ENCODE results near the gene MICALL2.

The MICALL2 gene

DNA sequence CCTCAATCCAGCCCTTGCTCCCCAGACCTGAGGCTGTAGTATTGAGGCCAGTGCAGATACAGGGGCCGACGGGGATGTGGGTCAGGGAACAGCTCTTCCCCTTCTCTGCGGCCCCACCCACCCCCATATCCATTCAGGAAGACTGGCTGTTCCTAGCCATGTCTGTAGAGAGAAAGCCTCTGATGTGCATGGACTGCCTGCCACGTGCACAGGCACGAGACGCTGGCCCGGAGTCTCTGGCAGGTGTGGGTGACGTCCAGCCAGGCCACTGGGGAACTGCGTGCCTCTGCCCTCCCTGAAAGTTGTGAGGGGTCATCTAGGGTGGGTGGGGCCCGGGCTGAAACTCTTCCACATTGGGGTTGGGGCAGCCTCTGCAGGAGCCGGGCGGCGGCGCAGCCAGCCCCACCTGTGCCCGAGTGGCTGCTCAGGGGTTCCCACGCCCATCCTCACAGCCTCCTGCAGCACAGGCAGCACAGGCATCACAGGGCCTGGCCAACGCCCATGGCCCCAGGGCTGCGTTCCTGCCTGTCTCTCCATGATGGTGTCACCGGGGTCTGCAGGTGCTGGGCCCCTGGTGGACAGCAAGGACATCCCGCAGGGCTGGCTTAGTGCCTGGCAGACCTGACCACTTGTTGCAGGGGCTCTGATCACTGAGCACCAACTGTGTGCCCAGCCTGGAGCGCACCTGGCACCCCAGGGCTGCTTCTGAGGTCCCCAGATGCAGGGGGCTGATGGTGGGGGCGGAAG, 27.5 kb downstream of the MICALL2 start:
- no peak for DNase-seq

- no peak for DNase-seq
Measured at GRCh38 chr7:1431226-1431625, 28.0 kb downstream of the MICALL2 start.

- no peak for DNase-seq
Measured at GRCh38 chr7:1430056-1430845, 29.0 kb downstream of the MICALL2 start.

GRCh38 chr7:1428941-1429501, 30.2 kb downstream of the MICALL2 start:
- DNase-seq: no peak

DNA sequence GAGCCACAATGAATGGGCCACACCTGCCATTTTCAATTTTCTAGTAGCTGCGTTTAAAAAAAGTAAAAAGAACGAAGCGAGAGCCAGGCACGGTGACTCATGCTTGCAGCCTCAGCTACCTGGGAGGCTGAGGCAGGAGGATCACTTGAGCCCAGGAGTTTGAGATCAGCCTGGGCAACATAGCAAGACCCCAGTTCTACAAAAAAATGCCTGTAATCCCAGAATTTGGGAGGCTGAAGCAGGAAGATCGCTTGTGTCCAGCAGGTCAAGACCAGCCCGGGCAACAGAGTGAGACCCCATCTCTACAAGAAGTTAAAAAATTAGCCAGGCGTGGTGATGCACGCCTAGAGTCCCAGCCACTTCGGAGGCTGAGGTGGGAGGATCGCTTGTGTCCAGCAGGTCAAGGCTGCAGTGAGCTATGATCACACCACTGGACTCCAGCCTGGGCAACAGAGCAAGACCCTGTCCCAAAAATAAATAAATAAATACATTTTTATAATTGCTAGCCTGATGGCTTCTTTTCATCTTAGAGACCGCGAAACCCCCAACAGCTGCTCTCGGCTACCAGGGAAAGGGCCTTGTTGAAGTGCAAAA, 32.1 kb downstream of the MICALL2 start:
- DNase-seq: no peak

DNA sequence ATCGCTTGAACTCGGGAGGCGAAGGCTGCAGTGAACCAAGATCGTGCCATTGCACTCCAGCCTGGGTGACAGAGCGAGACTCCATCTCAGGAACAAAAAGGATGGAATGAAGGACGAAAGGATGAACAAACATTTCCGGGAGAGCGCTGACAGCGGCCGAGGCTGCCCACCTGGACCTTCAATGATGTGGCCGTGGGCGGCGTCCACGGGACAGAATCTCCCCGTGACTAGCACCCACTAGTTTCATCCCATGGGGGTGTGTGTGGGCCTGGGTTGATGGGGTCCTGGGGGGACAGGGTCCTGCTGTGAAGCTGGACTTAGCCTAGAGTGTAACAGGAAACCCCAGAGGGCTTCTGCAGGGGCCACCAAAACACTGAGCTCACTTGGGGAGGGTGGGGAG, 32.8 kb downstream of the MICALL2 start:
- DNase-seq: no peak

DNA sequence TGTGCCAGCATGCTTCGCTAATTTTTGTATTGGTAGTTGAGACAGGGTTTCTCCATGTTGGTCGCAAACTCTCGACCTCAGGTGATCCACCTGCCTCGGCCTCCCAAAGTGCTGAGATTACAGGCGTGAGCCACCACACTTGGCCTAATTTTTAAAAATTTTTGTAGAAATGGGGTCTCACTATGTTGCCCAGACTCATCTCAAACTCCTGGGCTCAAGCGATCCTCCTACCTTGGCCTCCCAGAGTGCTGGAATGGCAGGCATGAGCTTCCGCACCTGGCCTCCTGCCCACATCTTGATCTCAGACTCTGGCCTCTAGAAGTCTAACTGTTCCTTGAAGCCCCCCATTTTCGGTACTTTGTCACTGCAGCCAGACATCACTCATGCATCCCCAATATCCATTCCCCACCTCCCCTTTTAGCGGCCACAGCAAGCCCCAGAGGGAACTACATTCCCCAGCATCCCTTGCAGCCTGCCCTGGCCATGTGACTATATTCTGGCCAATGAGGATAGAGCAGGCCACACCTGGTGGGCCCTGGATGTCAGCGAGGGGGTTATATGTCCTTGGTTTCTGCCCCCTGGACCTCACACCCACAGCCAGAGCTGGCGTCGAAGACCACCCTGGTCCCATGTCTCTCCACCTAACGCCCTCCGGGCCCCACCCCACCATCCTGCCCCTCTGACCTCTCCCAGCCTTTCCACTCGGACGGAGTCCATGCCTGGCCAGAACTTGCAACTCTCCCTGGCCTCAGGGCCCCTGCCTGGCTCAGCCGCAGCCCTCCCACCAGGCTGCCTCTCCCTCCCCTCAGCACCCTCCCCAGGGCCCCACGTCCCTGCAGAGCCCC, 33.8 kb downstream of the MICALL2 start:
- DNase-seq: no peak

- no peak for DNase-seq
Measured at GRCh38 chr7:1424041-1424440, 35.2 kb downstream of the MICALL2 start.

DNA sequence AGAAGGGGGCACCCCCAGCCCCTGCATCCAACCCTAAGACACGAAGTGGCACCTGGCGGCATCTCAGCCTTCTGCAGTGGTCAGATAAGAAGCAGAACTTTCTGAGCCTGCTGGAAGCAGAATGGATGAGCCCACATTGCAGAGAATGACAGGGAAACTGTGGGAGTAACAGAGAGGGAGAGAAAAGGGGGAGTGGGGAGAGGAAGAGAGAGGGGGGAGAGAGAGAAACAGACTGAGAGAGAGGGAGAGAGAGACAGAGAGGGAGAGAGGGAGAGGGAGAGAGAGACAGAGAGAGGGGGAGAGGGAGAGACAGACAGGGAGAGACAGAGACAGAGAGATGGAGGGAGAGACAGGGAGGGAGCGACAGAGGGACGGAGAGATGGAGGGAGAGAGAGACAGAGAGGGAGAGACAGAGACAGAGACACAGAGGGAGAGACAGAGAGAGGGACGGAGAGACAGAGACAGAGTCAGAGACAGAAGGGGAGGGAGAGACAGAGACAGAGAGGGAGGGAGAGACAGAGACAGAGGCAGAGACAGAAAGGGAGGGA, 35.9 kb downstream of the MICALL2 start:
- DNase-seq: no peak

DNA sequence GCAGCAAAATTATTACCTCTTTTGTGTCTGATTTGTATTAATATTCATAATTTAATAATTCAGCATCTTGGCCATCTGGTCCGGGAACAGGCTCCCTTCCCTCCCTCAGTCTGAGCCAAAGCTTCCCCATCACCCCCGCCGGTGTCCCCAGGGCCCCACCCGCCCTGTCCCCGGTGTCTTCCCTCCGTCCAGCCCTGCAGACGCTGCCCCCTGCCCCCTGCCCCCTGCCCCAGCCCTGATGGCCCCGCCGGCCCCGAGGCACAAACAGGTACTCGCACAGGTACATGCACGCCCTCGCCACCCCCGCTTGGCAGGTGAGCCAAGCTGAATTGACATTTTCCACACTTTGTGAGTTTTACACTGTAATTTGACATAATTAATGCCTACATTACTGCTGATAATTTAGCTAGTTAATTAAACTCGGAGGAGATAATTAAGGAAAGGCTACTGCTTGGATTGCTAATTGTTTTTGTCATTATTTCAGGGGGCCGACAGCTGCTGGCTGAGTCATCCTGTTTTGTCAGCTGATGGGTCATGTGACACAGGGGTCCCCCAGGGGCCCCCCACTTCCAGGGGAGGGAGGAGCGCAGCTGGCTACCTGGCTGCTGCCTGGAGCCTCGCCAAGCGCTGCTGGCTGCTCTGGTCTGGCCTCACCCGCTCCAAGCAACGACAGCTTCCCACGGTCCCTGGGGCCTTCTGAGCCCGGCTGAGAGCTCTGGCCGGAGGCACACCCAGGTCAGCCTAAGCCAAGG, 36.6 kb downstream of the MICALL2 start:
- no peak for DNase-seq

- no peak for DNase-seq
Measured at GRCh38 chr7:1421946-1422345, 37.3 kb downstream of the MICALL2 start.

GRCh38 chr7:1421020-1421790, 38.1 kb downstream of the MICALL2 start:
- no peak for DNase-seq

DNA sequence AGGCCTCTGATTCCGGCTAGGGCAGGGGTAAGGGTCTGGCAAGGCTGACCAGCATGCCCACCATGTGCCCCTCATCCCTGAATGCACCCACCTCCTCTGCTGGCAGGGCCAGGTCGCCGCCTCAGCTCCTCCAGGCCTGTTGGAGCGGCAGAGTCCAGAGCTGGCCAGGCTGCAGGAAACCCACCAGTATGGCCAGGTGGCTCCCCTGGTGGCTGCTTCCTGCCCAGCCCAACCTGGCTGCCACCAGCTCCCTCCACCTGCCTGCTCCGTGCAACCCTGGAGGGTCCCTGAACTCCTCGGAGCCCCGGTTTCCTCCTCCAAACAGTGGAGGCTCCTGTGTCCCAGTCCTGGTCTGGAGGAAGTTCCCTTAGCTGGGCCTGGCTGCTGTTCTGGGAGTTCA, 39.6 kb downstream of the MICALL2 start:
- DNase-seq: no peak

- DNase-seq: no peak
Measured at GRCh38 chr7:1419310-1419634, 40.0 kb downstream of the MICALL2 start.

DNA sequence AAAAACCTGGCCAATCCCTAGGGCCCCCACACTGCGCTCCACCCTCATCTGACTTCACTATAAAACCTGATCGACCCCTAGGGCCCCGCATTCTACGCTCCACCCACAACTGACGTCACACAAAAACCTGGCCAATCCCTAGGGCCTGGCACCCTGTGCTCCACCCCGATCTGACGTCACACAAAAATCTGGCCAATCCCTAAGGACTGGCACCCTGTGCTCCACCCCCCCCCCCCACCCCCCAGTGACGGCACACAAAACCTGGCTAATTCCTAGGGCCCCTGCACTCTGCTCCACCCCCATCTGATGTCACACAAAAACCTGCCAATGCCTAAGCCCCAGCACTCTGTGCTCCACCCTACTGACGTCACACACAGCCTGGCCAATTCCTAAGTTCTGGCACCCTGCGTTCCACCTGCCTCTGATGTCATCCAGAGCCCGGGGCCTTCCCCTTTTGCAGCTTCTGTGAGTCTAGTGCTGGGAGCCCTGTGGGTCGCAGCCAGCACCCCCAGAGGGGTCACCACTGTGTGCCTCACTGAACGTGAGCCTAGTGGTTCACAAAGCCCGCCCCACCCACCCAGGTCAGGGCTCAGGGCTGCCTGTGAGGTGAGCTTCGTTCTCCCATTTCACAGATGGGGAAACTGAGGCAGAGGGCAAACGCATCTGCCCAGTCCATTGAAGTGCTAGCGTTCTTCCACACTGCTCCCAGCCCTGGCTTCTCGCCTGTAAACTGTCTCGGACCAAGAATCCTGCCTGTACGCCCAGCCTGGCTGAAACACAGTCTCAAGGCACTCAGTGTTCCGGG, 40.6 kb downstream of the MICALL2 start:
- peak; percentile 4 for DNase-seq

DNA sequence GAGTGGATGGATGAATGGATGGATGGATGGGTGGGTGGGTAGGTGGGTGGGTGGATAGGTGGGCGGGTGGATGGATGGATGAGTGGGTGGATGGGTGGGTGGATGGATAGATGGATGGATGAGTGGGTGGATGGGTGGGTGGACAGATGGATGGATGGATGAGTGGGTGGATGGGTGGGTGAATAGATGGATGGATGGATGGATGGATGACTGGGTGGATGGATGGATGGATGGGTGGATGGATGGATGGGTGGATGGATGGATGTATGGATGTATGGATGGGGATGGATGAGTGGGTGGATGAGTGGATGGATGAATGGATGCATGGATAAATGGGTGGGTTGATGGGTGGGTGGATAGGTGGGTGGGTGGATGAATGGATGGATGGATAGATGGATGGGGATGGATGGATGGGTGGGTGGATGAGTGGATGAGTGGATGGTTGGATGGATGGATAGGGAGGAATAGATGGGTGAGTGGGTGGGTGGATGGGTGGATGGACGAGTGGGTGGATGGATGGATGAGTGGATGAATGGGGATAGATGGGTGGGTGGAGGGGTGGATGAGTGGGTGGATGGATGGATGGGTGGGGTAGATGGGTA, 43.8 kb downstream of the MICALL2 start:
- DNase-seq: no peak

DNA sequence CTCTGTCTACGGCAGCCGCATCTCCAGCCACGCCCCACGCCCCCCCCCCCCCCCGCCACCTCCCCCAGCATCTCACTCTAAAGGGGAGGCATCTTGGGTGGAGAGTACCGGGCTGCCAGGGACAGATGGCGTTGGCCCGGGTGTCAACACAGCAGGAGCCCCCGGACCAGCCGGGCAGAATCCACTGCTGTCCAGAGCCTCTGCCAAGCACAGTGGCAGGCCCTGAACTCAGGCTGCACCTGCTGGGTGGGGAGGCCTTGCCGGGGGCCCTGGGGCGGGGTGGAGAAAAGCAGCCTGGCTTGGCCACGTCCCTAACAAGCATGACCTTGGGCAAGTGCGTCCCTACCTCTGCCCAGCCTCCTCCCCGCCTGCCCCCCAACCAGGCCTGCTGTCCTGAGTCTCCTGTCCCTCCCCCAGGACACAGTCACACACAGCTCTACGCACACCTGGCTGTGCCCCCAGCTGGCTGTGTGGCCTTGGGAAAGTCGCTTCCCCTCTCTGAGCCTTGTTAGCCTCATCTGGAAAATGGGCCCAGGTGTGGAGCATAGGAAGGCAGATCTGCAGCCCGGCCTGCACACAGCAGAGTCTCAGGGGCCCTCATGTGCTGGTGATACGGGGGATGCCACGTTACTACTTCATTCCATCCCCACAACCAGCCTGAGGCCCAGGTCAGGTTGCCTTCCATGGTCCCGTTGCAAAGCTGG, 45.2 kb downstream of the MICALL2 start:
- DNase-seq: no peak

DNA sequence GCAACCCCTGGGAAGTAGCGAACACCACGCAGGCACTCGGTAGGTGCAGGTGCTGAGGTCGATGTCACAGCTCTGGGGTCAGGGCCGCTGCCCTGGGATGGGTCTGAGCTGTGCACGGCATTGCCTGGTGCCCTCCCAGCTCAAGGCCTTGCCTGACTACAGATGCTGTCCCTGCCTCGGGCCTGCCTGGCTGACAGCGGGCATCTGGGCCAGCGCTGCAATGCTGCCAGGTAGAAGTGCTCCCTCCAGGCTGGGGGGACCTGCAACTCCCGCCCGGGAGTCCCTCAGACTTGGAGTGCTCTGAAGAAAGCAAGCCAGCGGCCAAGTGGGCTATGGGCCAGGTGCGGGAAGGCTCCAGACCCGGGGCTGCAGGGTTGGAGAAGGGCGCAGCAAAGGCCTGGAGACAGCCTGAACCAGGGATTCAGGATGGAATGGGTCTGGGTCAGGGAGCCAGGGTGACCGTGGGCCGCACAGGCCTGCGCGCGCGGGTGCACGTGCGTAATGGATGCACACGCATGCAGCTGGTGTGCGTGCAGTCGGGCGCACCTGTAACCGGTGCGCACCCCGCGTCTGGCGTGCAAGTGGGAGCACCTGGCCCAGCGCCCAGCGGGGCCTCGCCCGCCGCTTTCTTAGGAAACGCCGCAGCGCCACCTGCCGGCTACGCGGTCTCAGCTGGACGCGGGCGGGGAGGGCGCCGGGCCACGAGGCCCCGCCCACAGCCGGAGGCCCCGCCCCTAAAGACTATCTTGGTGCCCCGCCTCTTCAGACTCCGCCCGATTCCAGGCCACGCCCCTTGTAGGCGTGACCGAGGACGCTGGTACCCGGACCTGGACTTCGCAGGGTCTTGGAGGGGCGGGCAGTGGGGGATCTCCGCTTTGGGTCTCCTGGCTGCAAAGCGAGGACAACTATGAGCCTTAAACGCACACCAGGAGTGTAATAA, 46.7 kb downstream of the MICALL2 start:
- DNase-seq: peak; percentile 77
